ENCODE data around the gene MAST2.
"Not testable (repeated sequence)": the region's sequence is repeated elsewhere in the genome, so short reads cannot be mapped to it uniquely, and the experiment has no call there.

Gene MAST2

DNA sequence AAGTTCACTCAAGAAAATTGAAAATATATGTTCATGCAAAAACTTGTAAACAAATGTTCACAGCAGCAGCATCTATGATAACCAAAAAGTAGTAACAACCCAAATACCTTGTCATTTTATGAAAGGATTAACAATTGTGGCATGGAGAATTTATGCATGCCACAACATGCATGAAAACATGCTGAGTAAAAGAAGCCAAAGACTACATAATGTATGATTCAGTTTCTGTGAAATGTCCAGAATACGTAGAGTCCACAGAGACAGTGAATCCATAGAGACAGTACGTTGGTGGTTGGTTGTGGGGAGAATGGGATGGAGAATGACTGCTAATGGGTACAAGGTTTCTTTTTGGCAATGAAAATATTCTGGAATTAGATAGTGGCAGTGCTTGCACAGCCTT is 148.7 kb downstream of the MAST2 start:
- no peak for DNase-seq

GRCh38 chr1:45953934-45954847 is 150.8 kb downstream of the MAST2 start:
- no peak for DNase-seq

GRCh38 chr1:45957684-45958083 is 154.3 kb downstream of the MAST2 start:
- DNase-seq: no peak

GRCh38 chr1:45958317-45958716 is 154.9 kb downstream of the MAST2 start:
- no peak for DNase-seq

DNA sequence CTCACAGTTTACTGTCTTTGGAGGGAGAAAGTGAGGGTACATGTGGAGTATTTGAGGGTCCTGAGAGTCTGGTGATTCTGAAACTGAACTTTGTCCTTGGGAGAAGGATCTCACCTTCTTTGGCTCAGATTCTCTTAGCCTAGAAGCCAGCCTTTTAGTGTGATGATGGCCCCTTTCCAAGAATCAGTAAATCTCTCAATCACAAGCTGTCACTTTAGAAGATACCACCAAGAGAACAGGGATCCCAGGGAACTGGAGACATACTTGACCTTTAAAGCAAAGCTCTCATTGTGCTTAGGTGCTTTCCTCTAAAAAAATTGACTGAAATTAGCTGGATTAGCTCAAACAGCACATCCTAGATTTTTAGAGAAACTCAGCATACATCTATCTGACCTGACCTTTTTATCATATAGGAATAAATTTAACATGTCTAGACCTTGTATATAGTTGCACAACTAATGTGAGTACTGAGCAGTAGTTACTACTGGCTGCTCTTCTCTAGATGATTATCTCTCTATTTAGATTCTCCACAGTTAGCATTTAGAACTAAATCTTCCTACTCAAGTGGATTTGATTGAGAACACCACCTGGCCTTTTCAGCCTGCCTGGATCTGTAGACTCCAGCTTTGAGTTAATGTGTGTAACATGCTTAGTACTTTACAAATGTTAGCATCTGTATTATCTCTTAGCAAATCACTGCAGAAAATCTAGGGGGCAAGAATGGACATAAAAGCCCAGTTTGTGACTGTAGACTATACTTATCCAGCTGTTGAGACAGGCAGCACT is 157.7 kb downstream of the MAST2 start:
- no peak for DNase-seq

DNA sequence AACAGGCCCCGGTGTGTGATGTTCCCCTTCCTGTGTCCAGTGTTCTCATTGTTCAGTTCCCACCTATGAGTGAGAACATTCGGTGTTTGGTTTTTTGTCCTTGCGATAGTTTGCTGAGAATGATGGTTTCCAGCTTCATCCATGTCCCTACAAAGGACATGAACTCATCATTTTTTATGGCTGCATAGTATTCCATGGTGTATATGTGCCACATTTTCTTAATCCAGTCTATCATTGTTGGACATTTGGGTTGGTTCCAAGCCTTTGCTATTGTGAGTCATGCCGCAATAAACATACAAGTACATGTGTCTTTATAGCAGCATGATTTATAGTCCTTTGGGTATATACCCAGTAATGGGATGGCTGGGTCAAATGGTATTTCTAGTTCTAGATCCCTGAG is 158.5 kb downstream of the MAST2 start:
- DNase-seq: not testable (repeated sequence)

- DNase-seq: no peak
Measured at GRCh38 chr1:45968941-45969666, 165.7 kb downstream of the MAST2 start.

GRCh38 chr1:45969866-45970265 is 166.5 kb downstream of the MAST2 start:
- DNase-seq: no peak

DNA sequence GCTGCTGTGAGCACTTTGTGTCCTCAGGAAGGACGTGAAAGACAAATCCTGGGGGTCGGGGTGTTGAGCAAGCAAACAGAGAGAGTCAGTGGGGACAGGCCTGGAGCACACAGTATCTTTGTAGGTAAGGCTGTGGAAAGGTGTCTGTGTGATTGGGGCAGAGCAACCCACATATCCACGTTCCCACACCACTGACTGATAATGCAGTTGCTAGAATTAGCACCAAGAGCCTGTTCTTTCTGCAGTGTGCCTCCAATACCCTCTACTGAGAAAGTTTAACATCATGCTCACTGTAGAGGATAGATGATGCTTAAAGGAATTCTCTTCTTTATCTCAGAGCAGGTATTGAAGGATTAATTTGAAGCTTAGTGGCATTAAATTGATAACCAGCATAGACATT is 167.9 kb downstream of the MAST2 start:
- no peak for DNase-seq

DNA sequence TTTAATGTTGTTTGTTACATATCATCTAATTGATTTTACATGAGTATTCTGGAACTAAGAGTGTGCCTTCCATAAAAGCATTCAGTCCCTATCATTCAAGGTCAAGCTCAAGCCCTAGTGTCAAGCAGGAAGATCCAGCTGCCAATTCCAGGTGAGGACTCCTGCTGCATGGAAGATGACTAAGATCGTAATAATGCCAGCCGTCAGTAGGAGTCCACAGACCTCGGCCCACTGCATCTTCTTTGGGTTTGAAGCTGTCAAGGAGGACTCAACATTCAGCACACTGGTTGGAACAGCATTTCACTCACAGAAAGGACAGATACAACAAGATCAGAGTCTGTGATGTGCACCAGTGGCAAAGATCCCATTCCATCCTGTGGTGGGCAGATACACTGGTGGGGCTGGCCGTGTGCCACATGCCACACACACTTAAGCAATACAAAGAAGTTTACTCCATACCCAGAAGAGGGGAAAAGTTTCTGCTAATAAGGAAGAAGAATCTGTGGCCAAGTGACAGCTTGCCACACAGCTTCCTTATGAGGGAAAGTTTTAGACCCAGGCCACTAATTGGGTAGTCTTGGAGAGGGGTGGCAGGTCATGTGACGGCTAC is 168.6 kb downstream of the MAST2 start:
- DNase-seq: no peak

DNA sequence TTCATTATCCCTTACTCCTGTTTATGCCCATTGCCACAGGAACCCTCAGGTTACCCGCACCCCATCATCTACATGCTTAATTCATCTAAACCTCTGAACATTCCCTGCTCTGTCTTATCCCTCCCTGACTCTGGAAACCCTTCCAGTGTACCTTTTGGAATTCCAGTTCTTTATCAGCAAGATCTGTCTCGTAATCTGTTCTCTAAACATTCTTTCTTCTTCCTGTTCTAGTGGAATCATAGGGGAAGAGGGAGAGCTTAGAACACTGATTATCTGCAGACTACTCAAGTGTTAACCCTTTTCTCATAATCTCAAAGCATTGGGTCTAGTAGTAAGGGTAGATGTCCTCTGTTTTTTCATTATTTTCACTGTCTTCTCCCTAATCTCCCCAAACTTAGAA is 169.2 kb downstream of the MAST2 start:
- no peak for DNase-seq

- DNase-seq: no peak
Measured at GRCh38 chr1:45973121-45973520, 169.7 kb downstream of the MAST2 start.

DNA sequence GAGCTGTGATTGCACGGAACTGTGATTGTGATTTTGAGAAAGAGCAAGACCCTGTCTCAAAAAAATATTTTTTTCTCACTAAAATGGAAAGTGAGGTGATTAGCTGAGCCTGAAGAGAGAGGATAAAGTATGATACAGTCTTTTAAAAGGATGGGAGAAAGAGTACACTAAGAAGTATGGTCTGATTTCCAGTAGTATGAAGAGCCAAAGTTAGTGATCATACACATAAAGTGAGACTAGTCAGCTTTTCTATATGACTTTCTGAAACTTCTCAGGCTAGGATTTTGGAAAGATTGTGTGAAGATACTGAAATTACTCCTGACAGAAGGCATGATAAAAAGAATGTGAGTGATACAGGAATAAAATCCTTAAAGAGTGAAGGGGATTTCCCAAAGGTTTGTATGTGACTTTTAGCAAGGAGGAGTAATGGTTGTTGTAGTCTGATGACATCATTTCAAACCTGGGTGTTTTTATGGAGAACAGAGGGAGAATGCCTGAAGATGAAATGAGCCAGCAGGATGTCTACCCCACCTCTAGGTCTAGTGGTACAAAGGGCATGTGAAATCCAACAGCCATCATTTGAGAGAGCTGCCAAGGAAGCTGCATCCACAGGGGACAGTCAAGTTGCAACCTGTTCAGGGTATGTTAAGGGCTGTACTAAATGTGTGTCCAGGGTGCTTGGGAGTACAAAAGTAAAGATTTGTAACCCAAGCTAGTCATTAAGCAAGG is 171.3 kb downstream of the MAST2 start:
- no peak for DNase-seq

- no peak for DNase-seq
Measured at GRCh38 chr1:45976623-45977022, 173.2 kb downstream of the MAST2 start.

DNA sequence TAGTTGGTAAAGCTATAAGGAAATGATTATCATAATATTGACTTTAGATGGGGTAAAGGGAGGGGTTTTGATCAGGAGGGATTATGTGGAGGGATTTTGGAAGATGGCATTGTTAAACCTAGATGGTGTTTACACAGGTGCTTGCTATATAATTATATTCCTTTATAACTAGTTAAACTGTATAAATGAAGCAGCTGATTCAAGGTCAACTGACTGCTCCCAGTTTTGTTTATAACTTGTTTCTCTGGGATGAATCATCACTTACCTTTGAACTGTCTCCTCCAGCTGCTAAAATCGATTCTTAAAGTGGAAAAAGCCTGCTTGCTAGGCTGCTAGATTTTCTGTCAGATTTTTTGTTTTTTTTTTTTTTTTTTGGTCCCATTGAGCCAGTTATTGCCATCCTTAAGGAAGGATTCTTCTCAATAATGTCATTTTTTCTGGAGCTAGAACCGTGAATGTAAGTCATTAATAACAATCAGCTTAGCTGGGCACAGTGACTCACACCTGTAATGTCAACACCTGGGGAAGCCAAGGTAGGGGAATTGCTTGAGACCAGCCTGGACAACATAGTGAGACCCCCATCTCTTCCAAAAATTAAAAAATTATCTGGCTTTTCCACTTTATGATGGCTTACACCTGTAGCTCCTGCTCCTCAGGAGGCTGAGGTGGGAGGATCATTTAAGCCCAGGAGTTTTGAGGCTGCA is 175.8 kb downstream of the MAST2 start:
- no peak for DNase-seq

GRCh38 chr1:45979778-45980176 is 176.4 kb downstream of the MAST2 start:
- DNase-seq: no peak

GRCh38 chr1:45982359-45982758 is 178.9 kb downstream of the MAST2 start:
- no peak for DNase-seq

DNA sequence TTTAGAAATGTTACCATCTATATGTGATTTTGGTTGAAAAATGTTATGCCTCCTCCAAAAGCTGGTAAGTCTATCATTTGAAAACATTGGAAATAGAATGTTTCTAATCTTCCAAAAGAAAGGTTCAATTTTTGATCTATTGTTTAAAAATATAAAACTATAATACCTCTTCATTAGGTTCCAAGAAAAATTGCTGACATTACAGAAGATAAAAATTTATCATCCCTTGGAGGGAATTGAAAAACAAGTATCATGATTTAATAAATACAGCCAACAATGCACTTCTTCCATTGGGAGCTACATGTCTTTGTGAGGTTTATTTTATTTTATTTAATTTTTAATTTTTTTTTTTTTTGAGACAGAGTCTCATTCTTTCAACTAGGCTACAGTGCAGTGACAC is 180.6 kb downstream of the MAST2 start:
- no peak for DNase-seq

GRCh38 chr1:45987204-45987603 is 183.8 kb downstream of the MAST2 start:
- DNase-seq: no peak

- DNase-seq: no peak
Measured at GRCh38 chr1:45989249-45989648, 185.8 kb downstream of the MAST2 start.

- no peak for DNase-seq
Measured at GRCh38 chr1:45994423-45994822, 191.0 kb downstream of the MAST2 start.

GRCh38 chr1:45995298-45995697 is 191.9 kb downstream of the MAST2 start:
- no peak for DNase-seq
